ENCODE measurements around the gene RGS9. TPM values are rescaled to one million over a fixed set of nuclear protein-coding genes. Genes with fewer than 3 reads are reported as not detected.
"Not testable (repeated sequence)": the region's sequence is repeated elsewhere in the genome, so short reads cannot be mapped to it uniquely, and the experiment has no call there.

Gene RGS9
- total RNA-seq, 1 donor from 2014 or later, result 2.8 TPM

- no peak overlapping the region for H3K4me3 Mint-ChIP-seq
- H3K9me3 Mint-ChIP-seq, result no peaks in the 10 kb centered on the region
- peaks cover 19% of the 10 kb centered on the region for H3K4me1 Mint-ChIP-seq
- DNase-seq (ENCODE audit: low read depth, low spot score), result no peak
- no peaks in the 10 kb centered on the region for H3K36me3 Mint-ChIP-seq (ENCODE audit: low read depth)
- H3K27ac Mint-ChIP-seq (ENCODE audit: unreplicated experiment), result no peak overlapping the region
- H3K27me3 Mint-ChIP-seq (ENCODE audit: low read depth), result peaks cover 6% of the 10 kb centered on the region
- TF ChIP-seq, protein P1, sequence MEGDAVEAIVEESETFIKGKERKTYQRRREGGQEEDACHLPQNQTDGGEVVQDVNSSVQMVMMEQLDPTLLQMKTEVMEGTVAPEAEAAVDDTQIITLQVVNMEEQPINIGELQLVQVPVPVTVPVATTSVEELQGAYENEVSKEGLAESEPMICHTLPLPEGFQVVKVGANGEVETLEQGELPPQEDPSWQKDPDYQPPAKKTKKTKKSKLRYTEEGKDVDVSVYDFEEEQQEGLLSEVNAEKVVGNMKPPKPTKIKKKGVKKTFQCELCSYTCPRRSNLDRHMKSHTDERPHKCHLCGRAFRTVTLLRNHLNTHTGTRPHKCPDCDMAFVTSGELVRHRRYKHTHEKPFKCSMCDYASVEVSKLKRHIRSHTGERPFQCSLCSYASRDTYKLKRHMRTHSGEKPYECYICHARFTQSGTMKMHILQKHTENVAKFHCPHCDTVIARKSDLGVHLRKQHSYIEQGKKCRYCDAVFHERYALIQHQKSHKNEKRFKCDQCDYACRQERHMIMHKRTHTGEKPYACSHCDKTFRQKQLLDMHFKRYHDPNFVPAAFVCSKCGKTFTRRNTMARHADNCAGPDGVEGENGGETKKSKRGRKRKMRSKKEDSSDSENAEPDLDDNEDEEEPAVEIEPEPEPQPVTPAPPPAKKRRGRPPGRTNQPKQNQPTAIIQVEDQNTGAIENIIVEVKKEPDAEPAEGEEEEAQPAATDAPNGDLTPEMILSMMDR (conservative IDR thresholded peaks at IDR 0.05), result no peak
Observed at GRCh38 chr17:65104973-65105372, 32.2 kb upstream of the RGS9 start.

DNA sequence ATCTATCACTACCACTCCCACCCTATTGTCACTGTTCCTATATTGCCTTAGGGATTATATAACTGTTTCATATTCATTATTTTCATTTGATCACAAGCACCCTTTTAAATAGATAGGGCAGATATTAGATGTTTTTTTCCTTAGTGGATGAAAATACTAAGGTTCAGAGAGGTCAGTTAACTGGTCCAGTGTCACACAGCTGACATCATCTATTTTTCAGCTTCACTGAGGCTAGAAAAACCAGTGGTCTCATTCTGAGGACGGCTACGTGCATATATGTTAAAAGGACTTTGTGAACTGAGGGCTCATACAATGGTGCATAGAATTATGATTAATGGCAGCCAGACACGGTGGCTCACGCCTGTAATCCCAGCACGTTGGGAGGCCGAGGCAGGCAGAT lies 29.0 kb upstream of the RGS9 start:
- H3K4me3 Mint-ChIP-seq, result no peak overlapping the region
- peaks cover under 1% of the 10 kb centered on the region for H3K27me3 Mint-ChIP-seq (ENCODE audit: low read depth)
- no peak for DNase-seq (ENCODE audit: low read depth, low spot score)
- no peak overlapping the region for H3K27ac Mint-ChIP-seq (ENCODE audit: unreplicated experiment)
- TF ChIP-seq, protein P1 (conservative IDR thresholded peaks at IDR 0.05), result no peak
- H3K9me3 Mint-ChIP-seq, result no peaks in the 10 kb centered on the region
- peaks cover 19% of the 10 kb centered on the region for H3K4me1 Mint-ChIP-seq
- no peaks in the 10 kb centered on the region for H3K36me3 Mint-ChIP-seq (ENCODE audit: low read depth)

GRCh38 chr17:65109543-65109942 lies 27.6 kb upstream of the RGS9 start:
- Mint-ChIP-seq H3K36me3 (ENCODE audit: low read depth) (no peaks in the 10 kb centered on the region), H3K27me3 (ENCODE audit: low read depth) (no peaks in the 10 kb centered on the region), H3K4me3 (no peak overlapping the region), H3K4me1 (peaks cover 12% of the 10 kb centered on the region), H3K27ac (ENCODE audit: unreplicated experiment) (no peak overlapping the region), H3K9me3 (no peaks in the 10 kb centered on the region)
- no peak for DNase-seq (ENCODE audit: low read depth, low spot score)
- TF ChIP-seq, protein P1 (conservative IDR thresholded peaks at IDR 0.05), result no peak

DNA sequence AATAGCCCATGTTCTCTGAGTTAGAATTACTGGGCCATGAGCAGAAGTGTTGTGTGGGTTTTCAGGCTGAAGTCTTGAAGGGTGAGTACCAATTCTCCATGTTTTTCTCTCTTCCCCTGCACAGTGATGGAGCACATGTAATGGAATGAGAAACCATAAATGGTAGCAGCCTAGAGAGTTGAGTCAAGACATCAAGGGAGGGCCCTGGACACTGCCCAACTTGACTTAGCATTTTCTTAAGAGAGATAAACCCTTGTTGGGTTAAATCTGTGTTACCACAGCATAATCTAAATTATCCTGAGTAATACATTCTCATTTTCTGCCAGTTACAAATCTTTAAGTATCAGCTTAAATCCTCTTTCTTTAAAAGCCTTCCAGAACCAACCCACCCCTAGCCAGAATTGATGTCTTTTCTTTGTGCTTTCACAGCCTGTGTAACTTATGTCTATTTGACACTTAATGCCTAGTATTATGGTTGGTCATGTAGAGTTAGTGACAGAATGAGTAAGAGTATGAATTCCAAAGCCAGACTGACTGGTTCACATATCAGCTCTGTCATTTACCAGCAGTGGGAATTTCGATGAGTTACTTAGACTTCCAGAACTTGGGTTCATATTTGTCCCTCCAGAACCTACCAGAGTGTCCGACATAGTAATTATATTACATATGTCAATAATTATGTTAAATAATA lies 27.0 kb upstream of the RGS9 start:
- Mint-ChIP-seq H3K9me3 (no peaks in the 10 kb centered on the region), H3K4me3 (no peak overlapping the region), H3K4me1 (peaks cover 12% of the 10 kb centered on the region), H3K27ac (ENCODE audit: unreplicated experiment) (no peak overlapping the region), H3K36me3 (ENCODE audit: low read depth) (no peaks in the 10 kb centered on the region), H3K27me3 (ENCODE audit: low read depth) (no peaks in the 10 kb centered on the region)
- TF ChIP-seq, protein P1 (conservative IDR thresholded peaks at IDR 0.05), result no peak
- no peak for DNase-seq (ENCODE audit: low read depth, low spot score)

- TF ChIP-seq, protein P1 (conservative IDR thresholded peaks at IDR 0.05), result no peak
- H3K27ac Mint-ChIP-seq (ENCODE audit: unreplicated experiment), result peak overlapping the region; percentile 72
- H3K4me1 Mint-ChIP-seq, result peaks cover 10% of the 10 kb centered on the region
- H3K36me3 Mint-ChIP-seq (ENCODE audit: low read depth), result no peaks in the 10 kb centered on the region
- DNase-seq (ENCODE audit: low read depth, low spot score), result no peak
- peak overlapping the region; percentile 28 for H3K4me3 Mint-ChIP-seq
- peaks cover 6% of the 10 kb centered on the region for H3K27me3 Mint-ChIP-seq (ENCODE audit: low read depth)
- H3K9me3 Mint-ChIP-seq, result peaks cover 2% of the 10 kb centered on the region
Observed at GRCh38 chr17:65115839-65116238, 21.3 kb upstream of the RGS9 start.

GRCh38 chr17:65116515-65116914 lies 20.7 kb upstream of the RGS9 start:
- DNase-seq (ENCODE audit: low read depth, low spot score); H3K27me3 Mint-ChIP-seq (ENCODE audit: low read depth); H3K4me3 Mint-ChIP-seq; H3K27ac Mint-ChIP-seq (ENCODE audit: unreplicated experiment); H3K36me3 Mint-ChIP-seq (ENCODE audit: low read depth); H3K4me1 Mint-ChIP-seq; H3K9me3 Mint-ChIP-seq: not testable (repeated sequence)

Measured in neural crest cell (in vitro differentiated cells).